ENCODE results near the gene RBBP5. TPM values are rescaled to one million over a fixed set of nuclear protein-coding genes. Genes with fewer than 3 reads are reported as not detected.

Gene RBBP5
- total RNA-seq, 2 donors from 2014 or later: 15.0 to 15.1 TPM

- no peak overlapping the region for H3K4me3 ChIP-seq
- TF ChIP-seq POLR2A (IDR thresholded peaks at IDR 0.05) (no peak), CTCF (IDR thresholded peaks at IDR 0.05) (no peak), POLR2AphosphoS5 (IDR thresholded peaks at IDR 0.05) (no peak)
- WGBS: 91% methylated on average over 4 of the region's 4 CpGs
- no peak overlapping the region for H3K27ac ChIP-seq
- intact Hi-C loops (cut with DNase I): no loop called here
- DNase-seq (ENCODE audit: low spot score): no peak
- no peaks in the 10 kb centered on the region for H3K4me1 ChIP-seq (replicated peaks)
- H3K27me3 ChIP-seq (replicated peaks; ENCODE audit: insufficient read depth): no peaks in the 10 kb centered on the region
- H3K36me3 ChIP-seq: no peaks in the 10 kb centered on the region
- no peaks in the 10 kb centered on the region for H3K9me3 ChIP-seq
These were observed 13.3 kb downstream of the RBBP5 start for GRCh38 chr1:205108464-205108863.

- H3K27ac ChIP-seq: no peak overlapping the region
- H3K27me3 ChIP-seq (replicated peaks; ENCODE audit: insufficient read depth): no peaks in the 10 kb centered on the region
- no peak overlapping the region for H3K4me3 ChIP-seq
- H3K36me3 ChIP-seq: peaks cover 0 to under 1% of the 10 kb centered on the region in 2 donors
- H3K9me3 ChIP-seq: no peaks in the 10 kb centered on the region
- H3K4me1 ChIP-seq (replicated peaks): no peaks in the 10 kb centered on the region
- DNase-seq (ENCODE audit: low spot score): no peak
- WGBS: 92% methylated on average over 4 of the region's 4 CpGs
- intact Hi-C loops (cut with DNase I): no loop called here
- TF ChIP-seq CTCF (IDR thresholded peaks at IDR 0.05): no peak
- TF ChIP-seq POLR2A (IDR thresholded peaks at IDR 0.05): no peak
- TF ChIP-seq POLR2AphosphoS5 (IDR thresholded peaks at IDR 0.05): no peak
These were observed 14.5 kb downstream of the RBBP5 start for GRCh38 chr1:205107327-205107726.

- H3K36me3 ChIP-seq: peaks cover 5 to 15% of the 10 kb centered on the region in 2 donors
These were observed 19.4 kb downstream of the RBBP5 start for GRCh38 chr1:205102404-205102803.

GRCh38 chr1:205098242-205098641, 23.5 kb downstream of the RBBP5 start:
- no peaks in the 10 kb centered on the region for H3K4me1 ChIP-seq (replicated peaks)
- intact Hi-C loops (cut with DNase I): no loop called here
- no peaks in the 10 kb centered on the region for H3K9me3 ChIP-seq
- TF ChIP-seq CTCF (IDR thresholded peaks at IDR 0.05): no peak
- TF ChIP-seq POLR2A (IDR thresholded peaks at IDR 0.05): no peak
- TF ChIP-seq POLR2AphosphoS5 (IDR thresholded peaks at IDR 0.05): no peak
- no peak overlapping the region for H3K4me3 ChIP-seq
- peaks cover 5 to 20% of the 10 kb centered on the region in 2 donors for H3K36me3 ChIP-seq
- no peaks in the 10 kb centered on the region for H3K27me3 ChIP-seq (replicated peaks; ENCODE audit: insufficient read depth)
- no peak for DNase-seq (ENCODE audit: low spot score)
- no peak overlapping the region for H3K27ac ChIP-seq

More at GRCh38 chr1:205102404-205102803, 19.4 kb downstream of the RBBP5 start:
- TF ChIP-seq POLR2A (IDR thresholded peaks at IDR 0.05) (no peak), CTCF (IDR thresholded peaks at IDR 0.05) (no peak), POLR2AphosphoS5 (IDR thresholded peaks at IDR 0.05) (no peak)
- WGBS: 96% methylated on average over 3 of the region's 3 CpGs
- Histone ChIP-seq H3K27me3 (replicated peaks; ENCODE audit: insufficient read depth) (no peaks in the 10 kb centered on the region), H3K4me1 (replicated peaks) (no peaks in the 10 kb centered on the region), H3K9me3 (no peaks in the 10 kb centered on the region), H3K4me3 (no peak overlapping the region), H3K27ac (no peak overlapping the region)
- intact Hi-C loops (cut with DNase I): no loop called here
- DNase-seq (ENCODE audit: low spot score): no peak

- H3K4me3 ChIP-seq: no peak overlapping the region
- TF ChIP-seq POLR2A (IDR thresholded peaks at IDR 0.05): no peak
- TF ChIP-seq CTCF (IDR thresholded peaks at IDR 0.05): no peak
- no peak for TF ChIP-seq POLR2AphosphoS5 (IDR thresholded peaks at IDR 0.05)
- peaks cover 3 to 10% of the 10 kb centered on the region in 2 donors for H3K36me3 ChIP-seq
- intact Hi-C loops (cut with DNase I): no loop called here
- no peaks in the 10 kb centered on the region for H3K4me1 ChIP-seq (replicated peaks)
- DNase-seq (ENCODE audit: low spot score): no peak
- no peaks in the 10 kb centered on the region for H3K9me3 ChIP-seq
- no peak overlapping the region for H3K27ac ChIP-seq
- no peaks in the 10 kb centered on the region for H3K27me3 ChIP-seq (replicated peaks; ENCODE audit: insufficient read depth)
These were observed 26.4 kb downstream of the RBBP5 start for GRCh38 chr1:205095422-205095821.

Measured in prostate gland (tissue), 2 donors.